HepG2 (cell line): Measurements from ENCODE around the gene CSRNP3. TPM values are rescaled to one million over a fixed set of nuclear protein-coding genes. Genes with fewer than 3 reads are reported as not detected.

Experiments used
- ATAC-seq: fragments of 200-7000 bp; cut with Tn5 transposase; 3 replicates; pipeline ENCODE4 v1.9.1; 2020; ENCODE audit warnings: mild to moderate bottlenecking, moderate library complexity
- BruUV-seq: library from RNA; stranded (reverse); fragments of 400-500 nt; replicated peaks from 2 replicates; lab custom pipeline; 2021; lab: Mats Ljungman, UMichigan
- CTCF ChIA-PET: fragments of 300-600 bp; formaldehyde crosslinking; extraction: SDS; loops from one replicate; lab custom pipeline; 2021; ENCODE audit warnings: low total read pairs, inconsistent platforms, low intra/inter-chr PET ratio; lab: Yijun Ruan, JAX
- POLR2A ChIA-PET: fragments of 350-600 bp; sonication (Branson Sonifier 250); formaldehyde crosslinking; loops from one replicate; lab custom pipeline; 2020; ENCODE audit warnings: antibody characterized with exemption, inconsistent platforms; lab: Yijun Ruan, JAX
- DNase-seq: peaks from one replicate; pipeline ENCODE4 v3.0.0-alpha.2; 2015; ENCODE audit warnings: low spot score
- FAIRE-seq: peaks from 3 replicates; lab custom pipeline; 2011; peaks lifted over from hg19 to GRCh38; lab: Jason Lieb, UNC
- H2AFZ ChIP-seq: one replicate; pipeline ENCODE4 v1.6.1; 2011; ENCODE audit warnings: low read length, inconsistent platforms
- H3K27ac ChIP-seq: fragments of 300-600 bp; 3 replicates; pipeline ENCODE4 v1.8.0; 2011; ENCODE audit warnings: mixed run types, mild to moderate bottlenecking, mixed read lengths, low read length, inconsistent platforms; ENCODE audit not compliant: insufficient read depth; ENCODE audit errors: extremely low read length
- H3K27me3 ChIP-seq, 2 experiments: fragments of 200-600 bp in 1 of 2; 2 replicates in 1 of 2; 3 replicates in 1 of 2; pipeline versions ENCODE4 v1.6.0 to v1.8.0; 2011; ENCODE audit warnings: low read length in 2 of 2, mild to moderate bottlenecking in 2 of 2, moderate library complexity in 2 of 2, inconsistent platforms in 1 of 2; ENCODE audit not compliant: insufficient read depth in 2 of 2, control insufficient read depth in 1 of 2
- H3K36me3 ChIP-seq, 2 experiments: fragments of 200-600 bp in 1 of 2; replicated peaks in 1 of 2; 2 replicates in 1 of 2; 3 replicates in 1 of 2; pipeline versions ENCODE4 v1.5.1 to v1.8.0; 2011; ENCODE audit warnings: low read length in 2 of 2, inconsistent platforms in 1 of 2; ENCODE audit not compliant: insufficient read depth in 2 of 2, control insufficient read depth in 1 of 2
- H3K4me1 ChIP-seq: 2 replicates; pipeline ENCODE4 v1.5.1; 2012; ENCODE audit warnings: low read length, inconsistent platforms; ENCODE audit not compliant: insufficient read depth
- H3K4me2 ChIP-seq: 2 replicates; pipeline ENCODE4 v1.6.0; 2011; ENCODE audit warnings: low read depth, low read length, inconsistent platforms
- H3K4me3 ChIP-seq, 3 experiments: fragments of 200-600 bp in 1 of 3; sonication (generic), shearing (Covaris generic) in 1 of 3; replicated peaks in 1 of 3; 2 replicates each; pipeline ENCODE4 v1.5.1; 2011 to 2016; ENCODE audit warnings: low read length in 3 of 3, inconsistent platforms in 2 of 3, low read depth in 2 of 3, mild to moderate bottlenecking in 2 of 3, control low read depth in 1 of 3, mixed read lengths in 1 of 3; ENCODE audit not compliant: insufficient read depth in 1 of 3
- H3K79me2 ChIP-seq: one replicate; pipeline ENCODE4 v1.6.1; 2011; ENCODE audit warnings: low read length, inconsistent platforms; ENCODE audit not compliant: insufficient read depth
- H3K9ac ChIP-seq: 2 replicates; pipeline ENCODE4 v1.6.0; 2011; ENCODE audit warnings: mild to moderate bottlenecking, low read depth, low read length, inconsistent platforms; ENCODE audit not compliant: insufficient read depth
- H3K9me3 ChIP-seq: 2 replicates; pipeline ENCODE4 v1.5.1; 2012; ENCODE audit warnings: mild to moderate bottlenecking, low read length
- H4K20me1 ChIP-seq: 2 replicates; pipeline ENCODE4 v1.6.0; 2011; ENCODE audit warnings: inconsistent platforms, mild to moderate bottlenecking, low read length, moderate library complexity; ENCODE audit not compliant: insufficient read depth
- AGO2 ChIP-seq: fragments of 200-400 bp; formaldehyde crosslinking; optimal IDR thresholded peaks from 2 replicates; pipeline ENCODE3; 2017; ENCODE audit warnings: mild to moderate bottlenecking, low read depth, low read length, moderate library complexity
- GTF2F1 ChIP-seq: fragments of 150-350 bp; IDR thresholded peaks from 2 replicates; pipeline ENCODE4 v1.6.1; 2014; ENCODE audit warnings: low read length
- HDAC1 ChIP-seq: sonication (generic); formaldehyde crosslinking; IDR thresholded peaks from 2 replicates; pipeline ENCODE4 v1.5.1; 2020; ENCODE audit warnings: mild to moderate bottlenecking, missing genetic modification reagents
- MBNL3 ChIP-seq: fragments of 250-450 bp; sonication (Bioruptor Pico); conservative IDR thresholded peaks from 2 replicates; pipeline ENCODE4 v1.8.0; 2022; ENCODE audit warnings: mild to moderate bottlenecking, inconsistent platforms
- MXD1 ChIP-seq: sonication (generic); formaldehyde crosslinking; IDR thresholded peaks from 2 replicates; pipeline ENCODE4 v1.4.0; 2020; ENCODE audit warnings: mild to moderate bottlenecking, missing genetic modification reagents
- NRL ChIP-seq: sonication (generic); formaldehyde crosslinking; IDR thresholded peaks from 2 replicates; pipeline ENCODE4 v1.5.0; 2020; ENCODE audit warnings: missing genetic modification reagents, mild to moderate bottlenecking, moderate library complexity, borderline replicate concordance
- SOX6 ChIP-seq, 2 experiments: fragments of 450-650 bp in 1 of 2; sonication (generic) in 1 of 2; formaldehyde crosslinking in 1 of 2; IDR thresholded peaks; 2 replicates each; pipeline versions ENCODE4 v1.4.0 to v1.6.1; 2017 to 2020; ENCODE audit warnings: antibody characterized with exemption in 1 of 2, mild to moderate bottlenecking in 1 of 2, missing genetic modification reagents in 1 of 2
- TAF15 ChIP-seq: fragments of 200-400 bp; formaldehyde crosslinking; IDR thresholded peaks from one replicate; pipeline ENCODE4 v1.6.1; 2018; ENCODE audit warnings: mild to moderate bottlenecking, low read depth, low read length; ENCODE audit not compliant: poor library complexity, severe bottlenecking
- U2AF2 ChIP-seq: fragments of 200-400 bp; formaldehyde crosslinking; IDR thresholded peaks from 2 replicates; pipeline ENCODE4 v1.6.1; 2017; ENCODE audit warnings: low read depth, mild to moderate bottlenecking, low read length
- ZBTB33 ChIP-seq: sonication (generic); formaldehyde crosslinking; IDR thresholded peaks from 2 replicates; pipeline ENCODE4 v1.4.0; 2020; ENCODE audit warnings: missing genetic modification reagents
- ZFAT ChIP-seq: sonication (generic); formaldehyde crosslinking; conservative IDR thresholded peaks from 2 replicates; pipeline ENCODE4 v1.8.1; 2023; ENCODE audit warnings: missing genetic modification reagents, inconsistent platforms
- ZNF710 ChIP-seq: sonication (generic); formaldehyde crosslinking; IDR thresholded peaks from 2 replicates; pipeline ENCODE4 v1.5.0; 2020; ENCODE audit warnings: mild to moderate bottlenecking, missing genetic modification reagents, borderline replicate concordance
- ZNF749 ChIP-seq: sonication (generic); formaldehyde crosslinking; IDR thresholded peaks from 2 replicates; pipeline ENCODE4 v1.8.0; 2022; ENCODE audit warnings: mild to moderate bottlenecking, missing genetic modification reagents, moderate library complexity, borderline replicate concordance
- ZNF839 ChIP-seq: sonication (generic); formaldehyde crosslinking; IDR thresholded peaks from 2 replicates; pipeline ENCODE4 v1.4.0; 2020; ENCODE audit warnings: missing genetic modification reagents, mild to moderate bottlenecking, borderline replicate concordance
- WGBS: methylation state at CpG from one replicate; pipeline ENCODE4 v1.1.6; 2017; ENCODE audit warnings: low lambda C conversion rate; 5-methylcytosine and 5-hydroxymethylcytosine counted together
- in situ Hi-C: cut with HindIII; loops from 2 replicates; pipeline ENCODE4 v1.10.0; 2017; ENCODE audit warnings: low pct_unique_long_range_greater_than_20kb; ENCODE audit not compliant: extremely low pct_ligation_motif_present
- intact Hi-C: fragments of 100-400 bp; cut with micrococcal nuclease; formaldehyde crosslinking; loops from one replicate; pipeline ENCODE4 v1.10.0; 2022; ENCODE audit not compliant: unreplicated experiment
- polyA plus RNA-seq, 8 experiments: library from polyadenylated mRNA; depleted of rRNA in 3 of 8; stranded (reverse) in 7 of 8; unstranded in 1 of 8; fragments of >200 nt; fragmentation: Illumina TruSeq in 4 of 8; extraction: Trizol in 4 of 8; gene quantifications; 2 replicates each; pipeline versions ENCODE4 v1.2.1 to v1.2.3, GENCODE V29; 2011 to 2016; ENCODE audit warnings: low read depth in 4 of 8, missing spikeins in 1 of 8, mixed read lengths in 1 of 8; ENCODE audit not compliant: insufficient read depth in 1 of 8
- total RNA-seq, 5 experiments: library from RNA; depleted of rRNA; stranded (reverse); fragments of >200 nt; fragmentation: Illumina TruSeq; extraction: Trizol; gene quantifications; 2 replicates each; pipeline ENCODE4 v1.2.3, GENCODE V29; 2016; ENCODE audit warnings: low read depth in 1 of 5

CSRNP3 gene
- total and polyA plus RNA-seq, 2 of the 13 experiments (the other 11 are each of a cell fraction or from before 2014, with no cell fraction given), result not detected

- FAIRE-seq, result no peak
- no peaks in the 10 kb centered on the region for H3K27me3 ChIP-seq
- H3K27ac ChIP-seq, result no peak overlapping the region
- H3K4me2 ChIP-seq, result no peak overlapping the region
- H3K36me3 ChIP-seq, result no peaks in the 10 kb centered on the region
- no peak for ATAC-seq
- H3K4me1 ChIP-seq, result no peaks in the 10 kb centered on the region
- H4K20me1 ChIP-seq, result no peaks in the 10 kb centered on the region
- H2AFZ ChIP-seq, result no peak overlapping the region
- DNase-seq, result no peak
- no peaks in the 10 kb centered on the region for H3K9me3 ChIP-seq
- in situ Hi-C loops, result no loop called here
- TF ChIP-seq ZNF749 (CRISPR knock-in tag), result no peak
- no peak for TF ChIP-seq GTF2F1
- TF ChIP-seq MXD1, result no peak
- TF ChIP-seq ZNF839 (CRISPR knock-in tag), result no peak
- TF ChIP-seq NRL (CRISPR knock-in tag), result no peak
- no peak for TF ChIP-seq U2AF2
- TF ChIP-seq AGO2, result no peak
- TF ChIP-seq SOX6 (IDR thresholded peaks at IDR 0.05), result no peak
- TF ChIP-seq SOX6 (CRISPR knock-in tag; IDR thresholded peaks at IDR 0.05), result no peak
- no peak for TF ChIP-seq ZBTB33 (CRISPR knock-in tag)
- no peak for TF ChIP-seq MBNL3 (CRISPR knock-in tag)
- no peak for TF ChIP-seq HDAC1 (CRISPR knock-in tag)
- TF ChIP-seq ZNF710, result no peak
- TF ChIP-seq ZFAT (CRISPR knock-in tag), result no peak
- no peak for TF ChIP-seq TAF15
- intact Hi-C loops, result no loop called here
- no peaks in the 10 kb centered on the region for H3K79me2 ChIP-seq
- WGBS, result 33% methylated on average over 2 of the region's 2 CpGs
- H3K9ac ChIP-seq, result no peak overlapping the region
- POLR2A ChIA-PET, result no interaction called here
- BruUV-seq, result no TSS peak
- H3K4me3 ChIP-seq, result no peak overlapping the region
- CTCF ChIA-PET, result no interaction called here
These were observed 197.9 kb downstream of the CSRNP3 start for GRCh38 chr2:165667375-165667774.
